NCI-H2107 (cell line): ENCODE results near the gene GPATCH4.

Experiments
- DNase-seq: peaks from one replicate; lab custom pipeline; 2025; lab: John Stamatoyannopoulos, UW

GPATCH4 gene

DNA sequence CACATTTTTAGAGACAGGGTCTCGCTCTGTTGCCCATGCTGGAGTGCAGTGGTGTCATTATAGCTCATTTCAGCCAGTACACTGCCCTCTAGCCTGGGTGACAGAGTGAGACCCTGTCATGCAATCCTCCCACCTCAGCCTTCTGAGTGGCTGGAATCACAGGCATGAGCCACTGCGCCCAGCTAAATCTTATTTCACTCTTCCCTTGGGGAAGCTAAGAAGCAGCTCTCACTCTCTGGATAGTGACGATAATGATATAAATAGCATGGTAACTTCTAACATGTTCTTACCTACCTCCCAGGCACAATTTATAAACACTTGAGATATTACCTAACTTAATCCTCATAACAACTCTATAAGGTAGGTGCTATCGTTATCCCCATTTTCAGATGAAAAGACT lies 53.8 kb downstream of the GPATCH4 start:
- no peak for DNase-seq

DNA sequence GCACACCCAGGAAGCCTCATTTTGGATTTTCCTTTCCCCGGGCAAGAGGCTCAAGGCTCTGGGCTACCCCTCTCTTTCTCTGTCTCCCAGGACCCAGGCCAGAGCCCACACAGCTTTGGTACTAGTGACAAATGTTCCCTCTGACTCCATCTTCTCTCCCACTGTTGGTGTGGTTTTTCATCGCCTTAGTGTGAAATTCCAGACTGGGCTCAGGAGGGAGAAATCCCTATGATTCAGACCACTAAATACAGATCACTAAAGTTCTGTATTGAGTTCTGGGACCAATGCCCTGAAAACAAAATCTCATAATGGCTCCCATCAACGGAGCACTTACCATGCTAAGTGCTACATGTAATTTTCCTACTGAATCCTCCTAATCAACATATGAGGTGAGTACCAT lies 55.0 kb downstream of the GPATCH4 start:
- no peak for DNase-seq

DNA sequence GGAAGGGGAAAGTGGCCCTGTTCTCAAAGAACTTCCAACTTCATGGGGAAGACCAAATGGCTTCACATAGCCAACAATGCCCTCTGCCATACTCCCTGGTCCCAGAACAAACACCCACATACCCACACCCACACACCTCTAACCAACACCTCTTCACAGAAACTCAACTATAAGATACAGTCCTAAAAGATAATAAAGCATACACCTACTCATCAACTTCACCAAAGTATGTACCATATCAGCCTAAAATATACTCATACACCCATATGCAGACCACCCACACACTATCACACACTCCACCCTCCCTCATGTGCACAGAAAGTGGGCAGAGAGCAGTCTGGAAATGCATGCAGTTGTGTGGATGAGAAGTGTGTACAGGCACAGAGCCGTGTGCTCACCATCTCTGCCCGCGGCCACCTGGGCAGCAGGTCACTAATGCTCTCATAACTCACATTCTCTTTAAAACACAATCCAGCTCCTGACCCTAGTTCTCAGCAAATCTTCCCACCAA lies 56.6 kb downstream of the GPATCH4 start:
- DNase-seq = no peak
